RWPE1 (cell line): Measurements from ENCODE around the gene CELA3A.
"Not testable (repeated sequence)": the region's sequence is repeated elsewhere in the genome, so short reads cannot be mapped to it uniquely, and the experiment has no call there.

Experiments
- CTCF ChIA-PET: fragments of 350-600 bp; sonication (Branson Sonifier 250); formaldehyde crosslinking; extraction: SDS; loops from one replicate; lab custom pipeline; 2021; lab: Yijun Ruan, JAX
- POLR2A ChIA-PET: fragments of 400-600 bp; formaldehyde crosslinking; extraction: SDS; loops from one replicate; lab custom pipeline; 2020; ENCODE audit warnings: antibody characterized with exemption; ENCODE audit not compliant: low non-redundant PET; lab: Yijun Ruan, JAX
- DNase-seq: peaks from one replicate; pipeline ENCODE4 v3.0.0; 2012; ENCODE audit warnings: low spot score
- H3K27ac ChIP-seq: fragments of 450-650 bp; 2 replicates; pipeline ENCODE4 v1.5.1; 2017

The CELA3A gene

DNA sequence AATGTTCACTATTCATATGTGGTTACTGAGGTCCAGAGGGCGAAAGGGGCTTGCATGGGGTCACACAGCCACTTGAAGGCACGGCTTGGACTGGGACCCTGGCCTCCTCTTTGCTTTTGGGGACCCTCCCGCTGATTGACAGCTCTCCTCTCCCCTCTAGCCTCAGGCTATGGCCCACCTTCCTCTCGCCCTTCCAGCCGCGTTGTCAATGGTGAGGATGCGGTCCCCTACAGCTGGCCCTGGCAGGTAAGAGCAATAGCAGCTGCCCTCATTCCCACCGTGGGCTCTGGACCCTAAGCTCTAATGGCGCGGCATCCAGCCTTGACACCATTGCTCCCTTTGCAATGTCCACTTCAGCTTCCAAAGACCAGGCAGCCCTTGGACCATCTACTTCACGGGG, 23.2 kb upstream of the CELA3A start:
- CTCF ChIA-PET, POLR2A ChIA-PET, DNase-seq, H3K27ac ChIP-seq: not testable (repeated sequence)

DNA sequence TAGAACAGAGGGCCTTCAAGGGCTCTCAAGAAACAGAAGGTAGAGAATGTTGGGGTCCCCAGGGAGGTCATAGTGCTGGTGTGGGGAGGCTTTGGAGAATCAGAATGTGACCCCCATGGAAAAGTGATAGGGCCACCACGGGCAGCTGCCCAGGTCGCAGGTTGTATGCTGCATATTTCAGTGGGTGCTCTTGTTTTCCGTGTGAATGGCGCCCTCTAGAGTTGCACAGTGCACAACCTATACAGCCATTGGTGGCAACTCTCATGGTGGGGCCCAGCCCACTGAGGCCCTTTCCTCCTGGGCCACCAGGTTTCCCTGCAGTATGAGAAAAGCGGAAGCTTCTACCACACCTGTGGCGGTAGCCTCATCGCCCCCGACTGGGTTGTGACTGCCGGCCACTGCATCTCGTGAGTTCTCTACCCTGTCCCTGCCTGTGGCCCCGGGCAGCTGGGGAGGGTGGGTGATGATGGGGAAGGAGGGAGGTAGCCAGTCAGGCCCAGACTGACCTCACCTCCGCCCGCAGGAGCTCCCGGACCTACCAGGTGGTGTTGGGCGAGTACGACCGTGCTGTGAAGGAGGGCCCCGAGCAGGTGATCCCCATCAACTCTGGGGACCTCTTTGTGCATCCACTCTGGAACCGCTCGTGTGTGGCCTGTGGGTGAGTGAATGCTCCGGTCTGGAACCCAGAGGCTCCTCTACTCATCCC, 20.8 kb upstream of the CELA3A start:
- DNase-seq, POLR2A ChIA-PET, CTCF ChIA-PET, H3K27ac ChIP-seq: not testable (repeated sequence)

DNA sequence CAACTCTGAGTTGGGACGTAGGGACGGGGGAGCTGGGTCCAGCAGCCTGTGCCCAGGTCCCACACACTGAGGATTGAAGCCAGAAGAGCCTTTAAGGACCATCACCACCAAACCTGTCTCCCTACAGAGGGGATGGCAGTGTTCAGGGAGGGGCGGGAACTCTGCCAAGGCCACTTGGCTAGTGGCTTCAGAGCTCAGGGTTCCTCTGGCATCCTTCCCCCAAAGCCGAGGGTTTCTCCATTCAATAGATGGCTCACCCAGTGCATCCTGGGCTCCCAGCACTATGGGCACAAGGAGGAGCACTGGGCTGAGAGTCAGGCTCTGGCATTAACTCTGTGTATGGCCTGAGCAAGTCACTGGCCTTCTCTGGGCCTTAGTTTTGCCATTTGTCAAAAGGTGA, 20.2 kb upstream of the CELA3A start:
- POLR2A ChIA-PET, DNase-seq, CTCF ChIA-PET, H3K27ac ChIP-seq: not testable (repeated sequence)

- POLR2A ChIA-PET, CTCF ChIA-PET, H3K27ac ChIP-seq, DNase-seq: not testable (repeated sequence)
Measured at GRCh38 chr1:21982122-21982521, 19.3 kb upstream of the CELA3A start.

DNA sequence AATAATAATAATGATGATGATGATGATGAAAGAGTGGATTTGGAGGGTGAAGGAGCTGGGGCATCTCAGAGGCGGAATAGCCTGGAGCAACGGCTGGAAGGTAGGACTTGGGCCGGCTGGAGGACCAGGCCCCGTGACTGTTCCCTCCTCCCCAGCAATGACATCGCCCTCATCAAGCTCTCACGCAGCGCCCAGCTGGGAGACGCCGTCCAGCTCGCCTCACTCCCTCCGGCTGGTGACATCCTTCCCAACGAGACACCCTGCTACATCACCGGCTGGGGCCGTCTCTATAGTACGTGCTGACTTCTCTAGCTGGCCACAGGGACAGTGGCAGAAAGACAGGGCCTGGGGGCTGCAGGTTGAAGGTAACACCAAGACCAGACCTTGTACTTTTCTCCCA, 17.9 kb upstream of the CELA3A start:
- CTCF ChIA-PET, result interaction anchor here (0.5 kb wide), 1 partner anchor 12 kb away, joined by 3 read pairs; no protein-coding TSS in a partner anchor
- DNase-seq, H3K27ac ChIP-seq, POLR2A ChIA-PET: not testable (repeated sequence)

DNA sequence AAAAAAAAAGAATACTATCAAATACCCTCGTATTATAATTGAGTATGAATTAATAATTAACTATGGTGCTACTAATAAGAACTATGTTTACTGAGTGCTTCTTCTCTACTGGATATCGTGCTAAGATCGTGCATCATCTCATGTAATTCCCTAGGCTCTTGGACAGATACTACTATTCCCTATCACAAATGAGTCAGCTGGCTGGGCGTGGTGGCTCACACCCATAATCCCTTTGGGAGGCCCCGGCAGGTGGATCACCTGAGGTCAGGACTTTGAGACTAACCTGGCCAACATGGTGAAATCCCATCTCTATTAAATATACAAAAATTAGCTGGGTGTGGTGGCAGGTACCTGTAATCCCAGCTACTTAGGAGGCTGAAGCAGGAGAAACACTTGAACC, 15.6 kb upstream of the CELA3A start:
- H3K27ac ChIP-seq, POLR2A ChIA-PET, CTCF ChIA-PET, DNase-seq: not testable (repeated sequence)

DNA sequence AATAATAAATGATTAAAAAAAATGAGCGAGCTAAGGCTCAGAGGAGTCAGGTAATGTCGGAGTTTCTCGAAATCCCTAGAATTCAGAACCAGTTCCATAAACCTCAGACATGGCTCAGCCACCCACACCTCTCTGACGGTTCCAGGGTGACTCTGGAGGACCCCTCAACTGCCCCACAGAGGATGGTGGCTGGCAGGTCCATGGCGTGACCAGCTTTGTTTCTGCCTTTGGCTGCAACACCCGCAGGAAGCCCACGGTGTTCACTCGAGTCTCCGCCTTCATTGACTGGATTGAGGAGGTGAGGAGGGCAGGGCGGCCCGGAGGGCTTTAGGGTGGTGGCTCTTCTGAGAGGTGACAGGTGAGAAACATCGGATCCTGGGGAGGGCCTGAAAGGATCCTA, 15.1 kb upstream of the CELA3A start:
- CTCF ChIA-PET, H3K27ac ChIP-seq, POLR2A ChIA-PET, DNase-seq: not testable (repeated sequence)

GRCh38 chr1:21989672-21990393, 11.6 kb upstream of the CELA3A start:
- H3K27ac ChIP-seq, CTCF ChIA-PET, POLR2A ChIA-PET, DNase-seq: not testable (repeated sequence)

GRCh38 chr1:21992186-21992585, 9.3 kb upstream of the CELA3A start:
- POLR2A ChIA-PET, CTCF ChIA-PET, DNase-seq, H3K27ac ChIP-seq: not testable (repeated sequence)

- CTCF ChIA-PET, result interaction anchor here (0.6 kb wide), 2 partner anchors 16 to 21 kb away, joined by 3 to 4 read pairs; no protein-coding TSS in a partner anchor
Measured at GRCh38 chr1:21994716-21995115, 6.7 kb upstream of the CELA3A start.

DNA sequence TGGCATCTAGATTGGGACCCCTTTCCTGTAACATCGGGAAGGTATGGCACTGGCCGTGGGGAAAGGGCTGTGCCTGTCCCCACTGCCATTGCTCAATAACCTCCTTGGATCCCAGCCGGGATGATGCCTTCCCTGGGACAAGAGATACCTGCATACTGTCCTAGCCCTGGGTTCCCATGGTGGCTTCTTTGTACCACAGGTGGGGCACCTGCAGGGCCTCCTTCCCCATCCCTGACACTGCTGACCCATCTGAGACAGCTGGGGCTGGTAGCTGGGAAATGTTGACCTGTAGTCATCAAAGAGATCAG, 4.8 kb upstream of the CELA3A start:
- CTCF ChIA-PET, POLR2A ChIA-PET, DNase-seq, H3K27ac ChIP-seq: not testable (repeated sequence)

More at GRCh38 chr1:21994716-21995115, 6.7 kb upstream of the CELA3A start:
- H3K27ac ChIP-seq, DNase-seq, POLR2A ChIA-PET: not testable (repeated sequence)

DNA sequence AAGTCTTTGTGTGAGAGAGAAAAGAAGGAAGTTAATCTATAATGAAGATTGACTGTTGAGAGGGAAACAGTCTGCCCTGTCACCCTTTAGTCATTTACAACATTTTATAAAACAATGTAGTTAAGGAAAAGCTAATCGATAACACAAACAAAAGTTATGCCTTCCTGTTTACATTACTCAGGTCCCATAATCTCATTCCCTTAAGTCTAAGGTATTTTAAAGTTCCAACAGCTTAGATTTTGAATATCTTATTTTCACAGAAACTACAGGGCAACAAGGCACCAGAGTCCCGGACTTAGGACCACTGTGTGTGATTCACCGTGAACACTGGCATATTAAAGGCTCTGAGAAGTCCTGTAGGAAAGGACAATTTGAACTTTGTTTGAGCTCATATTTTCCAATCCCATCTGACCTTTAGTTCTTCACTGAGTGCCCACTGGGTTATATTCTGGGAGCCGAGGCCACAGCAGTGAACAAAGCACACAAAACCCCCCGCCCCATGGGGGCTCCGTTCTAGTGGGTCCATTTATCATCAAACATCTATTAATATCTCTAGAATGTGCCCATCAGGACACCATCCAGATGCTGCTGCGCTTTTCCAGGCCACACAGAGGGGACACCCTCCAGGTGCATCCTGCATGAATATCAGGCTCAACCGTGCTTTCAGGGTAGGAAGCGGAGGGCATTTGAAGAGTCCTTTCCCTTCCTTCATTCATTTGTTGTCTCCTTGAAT, 3.4 kb upstream of the CELA3A start:
- not testable (repeated sequence) for H3K27ac ChIP-seq, DNase-seq
- POLR2A ChIA-PET, result interaction anchor here (0.6 kb wide), 1 partner anchor 299 kb away, joined by 3 read pairs; no protein-coding TSS in a partner anchor
- CTCF ChIA-PET, result interaction anchor here (0.6 kb wide), 1 partner anchor 628 kb away, joined by 3 read pairs; no protein-coding TSS in a partner anchor

- CTCF ChIA-PET, result interaction anchor here (0.6 kb wide), 2 partner anchors 249 to 628 kb away, joined by 3 read pairs; no protein-coding TSS in a partner anchor
- H3K27ac ChIP-seq, POLR2A ChIA-PET, DNase-seq: not testable (repeated sequence)
Measured at GRCh38 chr1:21998624-21999294, 2.7 kb upstream of the CELA3A start.

DNA sequence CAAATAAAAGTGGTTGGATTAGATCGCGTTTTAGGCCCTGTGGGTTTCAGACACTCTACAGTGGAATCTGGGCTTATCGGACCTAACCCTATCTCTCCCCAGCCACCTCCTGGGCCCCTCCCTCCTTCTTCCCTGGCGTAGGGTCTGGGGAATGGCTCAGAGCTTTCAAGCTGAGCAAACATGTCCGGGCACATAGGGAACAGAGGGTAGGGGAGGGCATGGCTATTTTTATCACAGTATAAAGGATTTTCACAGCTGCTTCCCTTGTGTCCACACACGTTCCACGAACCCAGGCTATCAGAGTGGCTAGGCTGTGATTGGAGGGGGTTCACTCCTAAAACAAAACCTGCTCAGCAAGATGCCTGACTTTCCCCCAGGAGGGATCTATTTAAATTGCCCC, 1.8 kb upstream of the CELA3A start:
- CTCF ChIA-PET, POLR2A ChIA-PET, H3K27ac ChIP-seq: not testable (repeated sequence)
- peak; percentile 26 for DNase-seq

- POLR2A ChIA-PET, DNase-seq, H3K27ac ChIP-seq, CTCF ChIA-PET: not testable (repeated sequence)
Measured at GRCh38 chr1:22002461-22002860, 1.0 kb downstream of the CELA3A start.

DNA sequence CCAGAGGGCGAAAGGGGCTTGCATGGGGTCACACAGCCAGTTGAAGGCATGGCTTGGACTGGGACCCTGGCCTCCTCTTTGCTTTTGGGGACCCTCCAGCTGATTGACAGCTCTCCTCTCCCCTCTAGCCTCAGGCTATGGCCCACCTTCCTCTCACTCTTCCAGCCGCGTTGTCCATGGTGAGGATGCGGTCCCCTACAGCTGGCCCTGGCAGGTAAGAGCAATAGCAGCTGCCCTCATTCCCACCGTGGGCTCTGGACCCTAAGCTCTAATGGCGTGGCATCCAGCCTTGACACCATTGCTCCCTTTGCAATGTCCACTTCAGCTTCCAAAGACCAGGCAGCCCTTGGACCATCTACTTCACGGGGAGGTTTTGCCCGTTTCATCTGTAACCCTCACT, 1.4 kb downstream of the CELA3A start:
- CTCF ChIA-PET, result not testable (repeated sequence)

More for the DNA sequence above, 1.4 kb downstream of the CELA3A start:
- DNase-seq, H3K27ac ChIP-seq, POLR2A ChIA-PET: not testable (repeated sequence)
